ENCODE measurements around the gene TNRC6C. TPM values are rescaled to one million over a fixed set of nuclear protein-coding genes. Genes with fewer than 3 reads are reported as not detected.

Gene TNRC6C
- total RNA-seq, 2 experiments from 2014 or later: 74.7 TPM

GRCh38 chr17:77942112-77942988, 16.2 kb upstream of the TNRC6C start:
- ATAC-seq (ENCODE audit: low read depth) (no peak), DNase-seq (no peak)
- POLR2A ChIA-PET: no interaction called here
- H3K27me3 Mint-ChIP-seq: peaks cover 15% of the 10 kb centered on the region
- H3K27ac Mint-ChIP-seq: no peak overlapping the region
- H3K4me1 Mint-ChIP-seq: no peaks in the 10 kb centered on the region
- H3K9me3 Mint-ChIP-seq: no peaks in the 10 kb centered on the region
- no peak overlapping the region for H3K4me3 Mint-ChIP-seq
- no peaks in the 10 kb centered on the region for H3K36me3 Mint-ChIP-seq

GRCh38 chr17:77943971-77944370, 14.5 kb upstream of the TNRC6C start:
- DNase-seq: no peak
- POLR2A ChIA-PET: no interaction called here
- ATAC-seq (ENCODE audit: low read depth): no peak
- Mint-ChIP-seq H3K4me1 (no peaks in the 10 kb centered on the region), H3K27me3 (peaks cover 13% of the 10 kb centered on the region), H3K36me3 (no peaks in the 10 kb centered on the region), H3K9me3 (no peaks in the 10 kb centered on the region), H3K27ac (no peak overlapping the region), H3K4me3 (no peak overlapping the region)

GRCh38 chr17:77944390-77945222, 13.9 kb upstream of the TNRC6C start:
- no peaks in the 10 kb centered on the region for H3K4me1 Mint-ChIP-seq
- no peaks in the 10 kb centered on the region for H3K36me3 Mint-ChIP-seq
- DNase-seq: no peak
- peaks cover 14% of the 10 kb centered on the region for H3K27me3 Mint-ChIP-seq
- no peak overlapping the region for H3K27ac Mint-ChIP-seq
- no peaks in the 10 kb centered on the region for H3K9me3 Mint-ChIP-seq
- no peak overlapping the region for H3K4me3 Mint-ChIP-seq
- no peak for ATAC-seq (ENCODE audit: low read depth)
- POLR2A ChIA-PET: no interaction called here

GRCh38 chr17:77946900-77947645, 11.4 kb upstream of the TNRC6C start:
- Mint-ChIP-seq H3K27me3 (peaks cover 23% of the 10 kb centered on the region), H3K4me3 (no peak overlapping the region), H3K36me3 (no peaks in the 10 kb centered on the region), H3K9me3 (no peaks in the 10 kb centered on the region), H3K27ac (no peak overlapping the region), H3K4me1 (peaks cover 1% of the 10 kb centered on the region)
- DNase-seq: no peak
- POLR2A ChIA-PET: no interaction called here
- no peak for ATAC-seq (ENCODE audit: low read depth)

GRCh38 chr17:77948690-77949114, 9.8 kb upstream of the TNRC6C start:
- ATAC-seq (ENCODE audit: low read depth): no peak
- no peak overlapping the region for H3K4me3 Mint-ChIP-seq
- H3K9me3 Mint-ChIP-seq: no peaks in the 10 kb centered on the region
- H3K27me3 Mint-ChIP-seq: peaks cover 31% of the 10 kb centered on the region
- peaks cover 1% of the 10 kb centered on the region for H3K36me3 Mint-ChIP-seq
- no peak for DNase-seq
- H3K4me1 Mint-ChIP-seq: peaks cover 7% of the 10 kb centered on the region
- POLR2A ChIA-PET: interaction anchor here (1.7 kb wide), 1 partner anchor 9 kb away, joined by 7 read pairs; the partner anchor contains the start of gene TNRC6C
- no peak overlapping the region for H3K27ac Mint-ChIP-seq

- POLR2A ChIA-PET: no interaction called here
Measured at GRCh38 chr17:77951123-77951522, 7.4 kb upstream of the TNRC6C start.

GRCh38 chr17:77952368-77952767, 6.1 kb upstream of the TNRC6C start:
- ATAC-seq (ENCODE audit: low read depth) (no peak), DNase-seq (no peak)
- Mint-ChIP-seq H3K27ac (no peak overlapping the region), H3K27me3 (peaks cover 51% of the 10 kb centered on the region), H3K4me1 (peaks cover 13% of the 10 kb centered on the region), H3K9me3 (no peaks in the 10 kb centered on the region), H3K4me3 (no peak overlapping the region), H3K36me3 (peaks cover 1% of the 10 kb centered on the region)
- POLR2A ChIA-PET: no interaction called here

More at GRCh38 chr17:77951123-77951522, 7.4 kb upstream of the TNRC6C start:
- no peak for ATAC-seq (ENCODE audit: low read depth)
- Mint-ChIP-seq H3K4me1 (peaks cover 7% of the 10 kb centered on the region), H3K27me3 (peaks cover 42% of the 10 kb centered on the region), H3K4me3 (no peak overlapping the region), H3K9me3 (no peaks in the 10 kb centered on the region), H3K27ac (no peak overlapping the region), H3K36me3 (peaks cover 1% of the 10 kb centered on the region)
- DNase-seq: no peak

- POLR2A ChIA-PET: interaction anchor here (0.6 to 4.2 kb wide), 16 partner anchors 9 to 554 kb away, joined by 3 to 57 read pairs (median 12); no protein-coding TSS in a partner anchor
- no peak for DNase-seq
Measured at GRCh38 chr17:77957235-77957856, 1.2 kb upstream of the TNRC6C start.

GRCh38 chr17:77958716-77959125, 218 bp downstream of the TNRC6C start:
- no peak for DNase-seq
- H3K9me3 Mint-ChIP-seq: no peaks in the 10 kb centered on the region
- peaks cover 33% of the 10 kb centered on the region for H3K4me1 Mint-ChIP-seq
- POLR2A ChIA-PET: interaction anchor here (0.6 to 4.2 kb wide), 72 partner anchors 9 to 1838 kb away, joined by 3 to 57 read pairs (median 4); partner anchors contain the start of genes CBX8 and TMC8
- ATAC-seq (ENCODE audit: low read depth): no peak
- H3K27ac Mint-ChIP-seq: peak overlapping the region; percentile 78
- H3K36me3 Mint-ChIP-seq: peaks cover 2% of the 10 kb centered on the region
- peaks cover 24% of the 10 kb centered on the region for H3K27me3 Mint-ChIP-seq
- H3K4me3 Mint-ChIP-seq: peak overlapping the region; percentile 67

More at GRCh38 chr17:77957235-77957856, 1.2 kb upstream of the TNRC6C start:
- no peak for ATAC-seq (ENCODE audit: low read depth)
- Mint-ChIP-seq H3K9me3 (no peaks in the 10 kb centered on the region), H3K27ac (peak overlapping the region; percentile 95), H3K36me3 (peaks cover 3% of the 10 kb centered on the region), H3K4me3 (peak overlapping the region; percentile 98), H3K4me1 (peaks cover 26% of the 10 kb centered on the region), H3K27me3 (peaks cover 32% of the 10 kb centered on the region)

- POLR2A ChIA-PET: interaction anchor here (0.5 to 4.2 kb wide), 15 partner anchors 12 to 575 kb away, joined by 3 to 57 read pairs (median 6); no protein-coding TSS in a partner anchor
- peaks cover 38% of the 10 kb centered on the region for H3K4me1 Mint-ChIP-seq
- ATAC-seq (ENCODE audit: low read depth) (no peak), DNase-seq (peak; percentile 66)
- peak overlapping the region; percentile 90 for H3K4me3 Mint-ChIP-seq
- peaks cover 2% of the 10 kb centered on the region for H3K36me3 Mint-ChIP-seq
- no peaks in the 10 kb centered on the region for H3K9me3 Mint-ChIP-seq
- peaks cover 23% of the 10 kb centered on the region for H3K27me3 Mint-ChIP-seq
- H3K27ac Mint-ChIP-seq: peak overlapping the region; percentile 83
Measured at GRCh38 chr17:77959126-77959925, 823 bp downstream of the TNRC6C start.

- no peak for DNase-seq
- ATAC-seq (ENCODE audit: low read depth): no peak
Measured at GRCh38 chr17:77959926-77960521, 1.5 kb downstream of the TNRC6C start.

More at GRCh38 chr17:77959926-77960521, 1.5 kb downstream of the TNRC6C start:
- Mint-ChIP-seq H3K36me3 (peaks cover 2% of the 10 kb centered on the region), H3K27ac (peak overlapping the region; percentile 83), H3K27me3 (peaks cover 17% of the 10 kb centered on the region), H3K4me1 (peaks cover 42% of the 10 kb centered on the region), H3K9me3 (no peaks in the 10 kb centered on the region), H3K4me3 (peak overlapping the region; percentile 90)
- POLR2A ChIA-PET: interaction anchor here (0.5 to 4.2 kb wide), 5 partner anchors 10 to 507 kb away, joined by 3 to 30 read pairs (median 6); no protein-coding TSS in a partner anchor

Measured in activated naive CD8-positive, alpha-beta T cell treated with anti-CD3 and anti-CD28 coated beads, Interleukin-2, amount 10 ng/mL, durations not matched to agents 7 days and 5 days (primary cell).